Anterior cingulate cortex (tissue), 58 donors: ENCODE measurements around the gene RABGAP1L.
"Not testable (repeated sequence)": the region's sequence is repeated elsewhere in the genome, so short reads cannot be mapped to it uniquely, and the experiment has no call there.

Experiments used
- DNase-seq, 58 donors: peaks; one replicate each; lab custom pipeline; 2025; lab: John Stamatoyannopoulos, UW

Gene RABGAP1L

GRCh38 chr1:174417921-174418320, 258.6 kb downstream of the RABGAP1L start:
- DNase-seq: no peak

DNA sequence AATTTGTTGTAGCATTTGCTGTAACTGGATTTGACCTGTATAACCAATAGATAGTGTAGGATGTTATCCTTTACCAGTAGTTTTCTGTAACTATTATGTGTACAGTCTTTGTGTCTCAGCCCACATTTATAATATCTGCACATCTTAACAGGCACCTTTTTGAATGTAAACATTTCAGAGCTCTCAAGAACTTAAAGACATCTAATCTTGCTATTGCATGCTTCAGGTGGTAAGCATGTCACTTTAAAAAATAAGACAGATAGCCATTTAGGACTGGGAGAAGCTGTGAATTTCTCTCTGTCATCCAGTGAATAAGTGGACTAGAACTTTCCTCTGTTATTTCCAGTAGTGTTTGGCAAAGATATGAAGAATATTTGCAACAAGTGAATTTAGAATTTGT, 265.8 kb downstream of the RABGAP1L start:
- DNase-seq: no peak

DNA sequence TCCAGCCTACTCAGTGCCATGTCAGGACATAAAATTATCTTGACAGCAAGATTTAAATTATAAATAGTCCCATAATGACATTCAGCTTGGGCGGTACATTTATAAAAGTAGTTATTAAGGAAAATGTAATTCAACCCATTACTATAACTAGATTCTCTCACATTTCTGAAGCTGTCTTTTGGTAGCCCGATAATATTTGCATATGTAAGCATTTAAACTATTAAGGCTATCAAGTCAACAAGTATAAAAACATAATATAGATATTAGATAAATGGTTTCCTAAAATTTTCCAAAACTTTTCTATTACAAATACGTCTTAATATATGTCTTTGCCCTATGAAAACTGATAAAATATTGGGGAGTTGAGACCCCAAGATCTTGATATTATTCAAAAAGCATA, 266.8 kb downstream of the RABGAP1L start:
- no peak for DNase-seq

DNA sequence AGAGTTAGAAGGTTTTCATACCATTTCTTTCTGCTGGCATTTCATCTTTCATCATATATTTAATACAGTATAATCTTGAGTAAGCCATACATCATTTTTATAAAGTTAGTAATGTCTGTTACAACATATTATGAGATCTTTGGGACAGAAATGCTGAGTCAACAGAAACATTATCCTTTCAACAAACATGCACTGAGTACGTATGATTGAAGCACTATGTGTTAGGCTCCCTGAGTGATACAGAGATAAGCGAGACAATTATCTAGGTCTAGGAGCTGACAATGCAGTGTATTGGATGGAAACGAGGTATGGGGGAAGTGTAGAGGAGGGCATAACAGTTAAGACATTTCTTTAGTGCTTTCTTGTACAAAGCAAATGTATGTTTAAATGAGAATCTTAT, 268.7 kb downstream of the RABGAP1L start:
- no peak for DNase-seq

DNA sequence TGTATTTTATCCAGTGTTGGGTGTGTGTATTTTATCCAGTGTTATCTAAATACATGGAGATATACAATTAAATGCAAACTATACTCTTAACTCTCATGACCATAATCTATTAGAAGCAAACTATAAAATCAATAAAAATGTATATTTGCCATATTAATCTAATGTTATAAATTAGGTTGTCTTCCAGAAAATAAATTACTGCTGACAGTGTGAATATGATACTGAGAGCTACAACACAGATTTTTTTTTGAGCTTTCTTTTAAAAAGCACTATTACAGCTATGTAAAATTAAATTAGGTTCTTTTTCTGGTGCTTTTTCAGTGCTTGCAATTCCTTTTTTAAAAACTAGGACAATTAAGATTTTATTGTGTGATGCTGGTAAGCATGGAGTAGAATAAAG, 269.4 kb downstream of the RABGAP1L start:
- no peak for DNase-seq

GRCh38 chr1:174433451-174433850, 274.1 kb downstream of the RABGAP1L start:
- no peak for DNase-seq

DNA sequence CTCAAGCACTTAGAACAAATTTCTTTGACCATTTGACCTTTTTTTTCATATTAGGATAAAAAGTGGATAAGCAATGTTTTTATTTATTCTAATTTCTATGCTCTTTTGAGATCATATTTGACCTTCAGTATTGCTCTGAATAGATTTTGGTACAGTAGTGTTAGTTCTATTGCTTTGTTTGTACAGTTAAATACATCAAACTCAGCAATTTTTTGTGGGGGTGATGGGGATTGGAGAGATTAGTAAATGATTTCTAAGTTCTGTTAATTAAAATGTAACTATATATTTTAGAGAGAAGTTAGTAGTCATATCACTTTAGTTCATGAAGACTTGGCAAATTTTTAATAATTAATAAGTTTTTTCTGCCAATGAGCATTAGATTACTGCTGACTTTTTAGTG, 286.0 kb downstream of the RABGAP1L start:
- no peak for DNase-seq

DNA sequence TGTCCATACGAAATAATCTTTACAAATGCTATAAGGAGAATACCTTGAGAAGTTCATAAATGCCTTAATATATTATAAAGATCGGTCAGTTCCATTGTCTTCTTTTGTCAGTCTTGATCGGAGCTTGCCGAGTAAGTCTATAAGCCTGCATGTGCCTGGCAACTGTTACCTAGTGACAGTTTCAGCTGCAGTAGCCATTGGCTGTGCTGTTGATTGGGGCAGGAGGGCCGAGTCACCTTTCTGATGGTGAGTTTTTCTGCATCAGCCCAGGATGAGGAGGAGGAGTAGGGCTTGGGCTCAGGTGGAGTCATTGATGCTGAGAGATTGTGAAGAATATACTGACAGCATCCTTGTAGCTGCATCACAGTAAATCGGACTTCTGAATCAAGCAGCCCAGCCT, 286.5 kb downstream of the RABGAP1L start:
- peak in 5 of 58 donors; percentile 5 to 32 (median 17) for DNase-seq

DNA sequence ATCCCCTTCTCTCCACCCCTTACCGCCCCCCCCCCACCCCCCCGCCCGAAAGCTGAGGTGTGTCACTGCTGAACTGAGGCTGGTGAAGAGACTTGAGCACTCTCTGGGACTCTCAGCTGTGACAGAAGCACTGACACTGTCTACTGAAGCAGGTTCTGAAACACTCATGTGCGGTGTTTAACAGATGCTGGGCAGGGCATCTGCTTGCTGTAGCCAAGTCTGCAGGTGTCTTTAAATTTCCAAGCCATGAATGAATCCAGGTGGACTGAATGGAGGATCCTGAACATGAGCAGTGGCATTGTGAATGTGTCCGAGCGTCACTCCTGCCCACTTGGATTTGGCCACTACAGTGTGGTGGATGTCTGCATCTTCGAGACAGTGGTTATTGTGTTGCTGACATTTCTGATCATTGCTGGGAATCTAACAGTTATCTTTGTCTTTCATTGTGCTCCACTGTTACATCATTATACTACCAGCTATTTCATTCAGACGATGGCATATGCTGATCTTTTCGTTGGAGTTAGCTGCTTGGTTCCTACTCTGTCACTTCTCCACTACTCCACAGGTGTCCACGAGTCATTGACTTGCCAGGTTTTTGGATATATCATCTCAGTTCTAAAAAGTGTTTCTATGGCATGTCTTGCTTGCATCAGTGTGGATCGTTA, 288.7 kb downstream of the RABGAP1L start, which contains the start of gene GPR52:
Gene GPR52 (plus strand): TSS at position 99 of the 665 bp plus-strand sequence. CDS start 148 bp downstream, at position 247.
- DNase-seq: peak in 5 of 58 donors; percentile 1 to 22 (median 14)

- no peak for DNase-seq
Observed at GRCh38 chr1:174448531-174448883, 289.2 kb downstream of the RABGAP1L start.

GRCh38 chr1:174448974-174449373, 289.7 kb downstream of the RABGAP1L start:
- DNase-seq: peak in 4 of 58 donors; percentile 1 to 23 (median 2)

DNA sequence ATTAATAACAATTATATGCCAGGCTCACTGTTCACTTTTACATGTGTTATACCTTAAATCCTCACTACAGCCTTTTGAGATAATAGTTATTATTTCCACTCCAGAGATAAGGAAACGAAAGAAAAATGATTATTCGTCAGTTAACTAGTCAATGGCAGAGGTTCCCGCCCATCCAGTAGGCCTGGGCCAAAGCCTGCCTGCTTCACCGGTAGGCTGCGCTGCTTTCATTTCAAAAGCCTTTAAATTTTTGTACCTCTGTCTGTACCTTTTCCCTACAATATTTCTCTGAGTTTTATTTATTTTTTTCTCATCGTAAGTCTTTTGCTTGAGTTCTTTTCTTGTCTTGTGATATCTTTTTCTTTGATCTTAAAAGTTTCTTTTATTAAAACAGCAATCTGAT, 292.1 kb downstream of the RABGAP1L start:
- DNase-seq: no peak

- DNase-seq: no peak
Observed at GRCh38 chr1:174465855-174466254, 306.5 kb downstream of the RABGAP1L start.

- DNase-seq: no peak
Observed at GRCh38 chr1:174466607-174467006, 307.3 kb downstream of the RABGAP1L start.

- DNase-seq: no peak
Observed at GRCh38 chr1:174469052-174469451, 309.7 kb downstream of the RABGAP1L start.

- no peak for DNase-seq
Observed at GRCh38 chr1:174469687-174470086, 310.4 kb downstream of the RABGAP1L start.

DNA sequence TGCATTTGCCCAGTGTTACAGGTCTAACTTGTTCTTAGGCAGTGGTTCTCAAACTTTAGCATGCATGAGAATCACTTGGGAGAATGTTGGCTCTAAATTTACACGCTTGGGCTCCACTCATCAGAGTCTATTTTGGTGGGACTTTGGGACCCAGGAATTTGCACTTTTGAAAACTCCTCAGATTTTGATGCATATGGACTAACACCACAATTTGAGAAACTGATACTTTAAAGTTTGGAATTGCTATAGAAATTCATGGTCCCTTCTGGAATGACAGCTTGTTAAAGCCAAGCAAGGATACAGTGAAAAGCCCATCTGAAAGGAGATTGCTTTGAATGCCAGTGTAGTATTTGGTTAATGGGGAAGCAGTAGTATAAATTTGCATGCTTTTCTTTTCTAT, 320.0 kb downstream of the RABGAP1L start:
- no peak for DNase-seq

DNA sequence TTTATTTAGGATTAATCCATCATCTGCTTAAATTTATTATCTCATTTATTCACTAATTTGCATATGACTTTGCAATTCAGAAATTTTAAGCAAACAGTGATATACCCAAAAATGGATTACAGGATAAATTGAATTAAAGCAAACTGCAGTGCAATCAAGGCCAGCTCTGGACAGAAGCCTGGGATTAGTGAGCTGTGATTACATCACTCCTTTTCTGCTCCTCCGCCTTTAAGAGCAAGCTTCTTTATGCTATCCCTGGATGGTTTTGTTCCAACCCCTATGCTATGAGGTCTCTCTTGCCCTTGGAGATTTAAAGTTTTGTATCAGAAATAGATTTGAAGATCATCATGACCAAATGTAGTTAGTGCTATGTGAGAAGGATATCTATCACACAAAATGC, 321.0 kb downstream of the RABGAP1L start:
- DNase-seq: no peak

- DNase-seq: no peak
Observed at GRCh38 chr1:174491606-174492005, 332.3 kb downstream of the RABGAP1L start.

DNA sequence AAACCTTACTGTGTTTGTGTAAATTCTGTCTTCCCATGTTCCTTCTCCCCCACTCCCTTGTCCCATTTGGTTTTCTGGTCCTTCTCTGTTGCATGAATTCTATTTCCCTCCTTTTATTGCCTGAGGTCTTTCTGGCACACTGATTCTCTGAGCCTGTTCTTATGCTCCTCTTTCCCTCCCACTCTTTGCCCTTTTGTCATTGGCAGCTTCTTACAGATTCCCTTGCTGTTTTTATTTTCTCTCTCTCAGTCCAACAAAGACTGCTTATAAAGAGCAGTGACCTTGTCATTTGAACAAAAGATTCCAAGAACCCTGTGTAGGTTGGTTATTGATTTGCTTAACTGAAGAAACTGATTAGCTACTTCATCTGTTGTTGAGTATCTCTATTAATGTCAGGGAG, 338.2 kb downstream of the RABGAP1L start:
- no peak for DNase-seq

DNA sequence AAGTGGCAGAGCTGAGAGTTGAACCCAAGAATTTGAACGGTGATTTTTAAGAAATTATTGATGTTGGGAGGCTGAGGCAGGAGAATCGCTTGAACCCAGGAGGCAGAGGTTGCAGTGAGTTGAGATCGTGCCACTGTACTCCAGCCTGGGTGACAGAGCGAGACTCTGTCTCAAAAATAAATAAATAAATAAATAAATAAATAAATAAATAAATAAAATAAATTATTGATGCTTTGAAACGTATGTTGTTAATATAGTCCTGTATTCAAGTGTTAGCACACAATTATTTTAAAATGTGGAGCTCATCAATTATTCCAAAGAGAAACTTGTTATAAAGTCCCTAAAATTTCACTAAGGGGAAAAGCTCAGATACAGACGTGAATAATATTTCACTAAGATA, 357.4 kb downstream of the RABGAP1L start:
- not testable (repeated sequence) for DNase-seq

- peak in 9 of 58 donors; percentile 1 to 26 (median 6) for DNase-seq
Observed at GRCh38 chr1:174519844-174520243, 360.5 kb downstream of the RABGAP1L start.

DNA sequence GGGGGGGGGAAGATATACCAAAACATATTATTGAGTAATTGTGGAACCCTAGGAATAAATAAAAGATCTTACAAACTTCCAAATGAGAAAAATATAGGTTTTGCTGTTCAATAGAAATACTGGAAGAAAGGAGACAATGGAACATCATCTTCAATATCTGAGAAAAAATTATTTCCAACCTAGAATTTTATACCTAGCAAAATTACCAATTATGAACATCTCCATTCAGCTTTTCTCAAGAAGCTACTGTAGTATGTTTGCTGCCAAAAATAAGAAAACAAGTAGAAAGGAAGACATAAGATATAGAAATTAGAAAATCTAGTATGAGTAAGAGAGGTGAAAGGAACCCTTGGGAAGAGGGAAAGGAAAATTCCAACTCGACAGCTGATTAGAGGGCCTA, 372.4 kb downstream of the RABGAP1L start:
- DNase-seq: no peak
